Neuronal stem cell (in vitro differentiated cells): Measurements from ENCODE around the gene CUL1.

ENCODE experiments used
- DNase-seq: peaks from one replicate; pipeline ENCODE4 v3.0.0-alpha.2; 2013; ENCODE audit warnings: low spot score
- H2AFZ ChIP-seq: one replicate; pipeline ENCODE4 v1.6.1; 2013; ENCODE audit warnings: mild to moderate bottlenecking, low read length, inconsistent platforms
- H2AK5ac ChIP-seq: 2 replicates; pipeline ENCODE4 v1.6.1; 2013; ENCODE audit warnings: low read depth, mild to moderate bottlenecking, inconsistent platforms, low read length, moderate library complexity, mixed read lengths
- H2BK120ac ChIP-seq: 2 replicates; pipeline ENCODE4 v1.6.1; 2013; ENCODE audit warnings: low read depth, mild to moderate bottlenecking, inconsistent platforms, low read length, moderate library complexity, mixed read lengths
- H2BK12ac ChIP-seq: one replicate; pipeline ENCODE4 v1.6.1; 2013; ENCODE audit warnings: low read length, inconsistent platforms
- H2BK15ac ChIP-seq: 2 replicates; pipeline ENCODE4 v1.6.1; 2013; ENCODE audit warnings: mild to moderate bottlenecking, low read length, inconsistent platforms, mixed read lengths
- H2BK5ac ChIP-seq: one replicate; pipeline ENCODE4 v1.6.1; 2013; ENCODE audit warnings: inconsistent platforms, mild to moderate bottlenecking, low read length, moderate library complexity
- H3K14ac ChIP-seq: one replicate; pipeline ENCODE4 v1.6.1; 2013; ENCODE audit warnings: low read length, inconsistent platforms
- H3K18ac ChIP-seq: 2 replicates; pipeline ENCODE4 v1.6.1; 2013; ENCODE audit warnings: low read length, inconsistent platforms
- H3K23ac ChIP-seq: 2 replicates; pipeline ENCODE4 v1.6.1; 2013; ENCODE audit warnings: low read depth, mild to moderate bottlenecking, mixed read lengths, low read length, inconsistent platforms; ENCODE audit not compliant: poor library complexity
- H3K27ac ChIP-seq: replicated peaks from 3 replicates; pipeline ENCODE4 v1.5.1; 2013; ENCODE audit warnings: low read length, inconsistent platforms
- H3K27me3 ChIP-seq, 3 experiments: 2 replicates each; pipeline ENCODE4 v1.6.1; 2013; ENCODE audit warnings: low read length in 3 of 3, mild to moderate bottlenecking in 2 of 3, inconsistent platforms in 1 of 3, low read depth in 1 of 3, mixed read lengths in 1 of 3, moderate library complexity in 1 of 3; ENCODE audit not compliant: control insufficient read depth in 3 of 3, insufficient read depth in 3 of 3
- H3K36me3 ChIP-seq, 2 donors: replicated peaks in 1 of 2; 2 replicates each; pipeline ENCODE4 v1.6.1; 2013; ENCODE audit warnings: low read length in 2 of 2; ENCODE audit not compliant: control insufficient read depth in 2 of 2, insufficient read depth in 2 of 2
- H3K4ac ChIP-seq: 2 replicates; pipeline ENCODE4 v1.6.1; 2013; ENCODE audit warnings: inconsistent platforms, mild to moderate bottlenecking, low read length, moderate library complexity
- H3K4me1 ChIP-seq, 2 donors: 1 replicate in 1 of 2; 2 replicates in 1 of 2; pipeline ENCODE4 v1.6.1; 2013; ENCODE audit warnings: low read length in 2 of 2, low read depth in 1 of 2; ENCODE audit not compliant: control insufficient read depth in 2 of 2, insufficient read depth in 1 of 2
- H3K4me2 ChIP-seq: one replicate; pipeline ENCODE4 v1.6.1; 2013; ENCODE audit warnings: mild to moderate bottlenecking, low read length, inconsistent platforms; ENCODE audit not compliant: insufficient read depth, poor library complexity, severe bottlenecking
- H3K4me3 ChIP-seq, 2 donors: 2 replicates each; pipeline ENCODE4 v1.5.1; 2013; ENCODE audit warnings: low read length in 2 of 2, mild to moderate bottlenecking in 2 of 2, inconsistent platforms in 1 of 2, moderate library complexity in 1 of 2
- H3K79me1 ChIP-seq: one replicate; pipeline ENCODE4 v1.6.1; 2013; ENCODE audit warnings: low read depth, mild to moderate bottlenecking, inconsistent platforms, low read length, moderate library complexity
- H3K9ac ChIP-seq: one replicate; pipeline ENCODE4 v1.6.1; 2013; ENCODE audit warnings: mild to moderate bottlenecking, low read depth, low read length, inconsistent platforms; ENCODE audit not compliant: poor library complexity
- H3K9me3 ChIP-seq, 2 donors: replicated peaks in 1 of 2; 2 replicates each; pipeline versions ENCODE3 to v1.6.1; 2013; ENCODE audit warnings: low read length in 2 of 2, mild to moderate bottlenecking in 2 of 2, inconsistent platforms in 1 of 2, low read depth in 1 of 2, mixed read lengths in 1 of 2, moderate library complexity in 1 of 2; ENCODE audit not compliant: control insufficient read depth in 2 of 2, insufficient read depth in 1 of 2
- H4K8ac ChIP-seq: one replicate; pipeline ENCODE4 v1.6.1; 2013; ENCODE audit warnings: low read depth, mild to moderate bottlenecking, inconsistent platforms, low read length, moderate library complexity
- H4K91ac ChIP-seq: one replicate; pipeline ENCODE4 v1.6.1; 2013; ENCODE audit warnings: low read length, low read depth, mild to moderate bottlenecking, inconsistent platforms; ENCODE audit not compliant: poor library complexity
- WGBS, 2 donors: extraction: QIAGEN DNeasy Blood & Tissue Kit; methylation state at CpG; one replicate each; pipeline ENCODE4 v1.1.7; 2013; ENCODE audit warnings: missing lambda C conversion rate in 2 of 2, mixed read lengths in 1 of 2; ENCODE audit not compliant: insufficient read length in 2 of 2, insufficient replicate concordance in 1 of 2; ENCODE audit errors: extremely low coverage in 2 of 2; 5-methylcytosine and 5-hydroxymethylcytosine counted together

Gene CUL1

GRCh38 chr7:148753224-148753623, 54.5 kb downstream of the CUL1 start:
- DNase-seq: no peak
- no peak overlapping the region for H3K14ac ChIP-seq

GRCh38 chr7:148754912-148755311, 56.2 kb downstream of the CUL1 start:
- Histone ChIP-seq H3K79me1 (no peaks in the 10 kb centered on the region), H2BK15ac (no peak overlapping the region), H3K4ac (no peak overlapping the region), H2BK12ac (no peak overlapping the region), H3K27ac (no peak overlapping the region), H3K4me2 (no peak overlapping the region), H2BK5ac (no peak overlapping the region), H2AFZ (no peak overlapping the region), H3K23ac (no peak overlapping the region), H3K4me1 (no peaks in the 10 kb centered on the region), H3K4me3 (no peak overlapping the region), H2AK5ac (no peak overlapping the region), H3K18ac (no peak overlapping the region), H4K91ac (no peak overlapping the region), H4K8ac (no peak overlapping the region), H3K9ac (no peak overlapping the region), H2BK120ac (no peak overlapping the region), H3K14ac (no peak overlapping the region), H3K27me3 (no peaks in the 10 kb centered on the region), H3K36me3 (peaks cover 7 to 75% of the 10 kb centered on the region in 2 donors), H3K9me3 (no peaks in the 10 kb centered on the region)
- DNase-seq: no peak
- WGBS, 2 donors: no CpG with 5 or more reads among the region's 6 CpGs

More at GRCh38 chr7:148753224-148753623, 54.5 kb downstream of the CUL1 start:
- Histone ChIP-seq H3K27ac (no peak overlapping the region), H2BK120ac (no peak overlapping the region), H3K4me3 (no peak overlapping the region), H2BK15ac (no peak overlapping the region), H3K36me3 (peaks cover 5 to 59% of the 10 kb centered on the region in 2 donors), H3K4me1 (no peaks in the 10 kb centered on the region), H4K91ac (no peak overlapping the region), H2AK5ac (no peak overlapping the region), H4K8ac (no peak overlapping the region), H3K4me2 (no peak overlapping the region), H3K79me1 (no peaks in the 10 kb centered on the region), H3K9me3 (no peaks in the 10 kb centered on the region), H2AFZ (no peak overlapping the region), H3K23ac (no peak overlapping the region), H3K9ac (no peak overlapping the region), H2BK5ac (no peak overlapping the region), H3K4ac (no peak overlapping the region), H3K18ac (no peak overlapping the region), H3K27me3 (no peaks in the 10 kb centered on the region), H2BK12ac (no peak overlapping the region)
- no CpG with 5 or more reads among the region's 4 CpGs for WGBS, 2 donors

GRCh38 chr7:148761499-148762278, 63.0 kb downstream of the CUL1 start:
- Histone ChIP-seq H3K9me3 (no peaks in the 10 kb centered on the region), H2BK5ac (no peak overlapping the region), H2AFZ (no peak overlapping the region), H2AK5ac (no peak overlapping the region), H3K4me1 (no peaks in the 10 kb centered on the region), H2BK120ac (no peak overlapping the region), H3K79me1 (no peaks in the 10 kb centered on the region), H3K4ac (no peak overlapping the region), H3K18ac (no peak overlapping the region), H3K4me2 (no peak overlapping the region), H4K91ac (no peak overlapping the region), H3K23ac (no peak overlapping the region), H3K27ac (no peak overlapping the region), H2BK12ac (no peak overlapping the region), H3K4me3 (no peak overlapping the region), H3K36me3 (peaks cover 12 to 92% of the 10 kb centered on the region in 2 donors), H3K9ac (no peak overlapping the region), H4K8ac (no peak overlapping the region), H2BK15ac (no peak overlapping the region), H3K14ac (no peak overlapping the region), H3K27me3 (no peaks in the 10 kb centered on the region)
- WGBS, 2 donors: no CpG with 5 or more reads among the region's 12 CpGs
- no peak for DNase-seq

- Histone ChIP-seq H3K4me1 (no peaks in the 10 kb centered on the region), H3K23ac (no peak overlapping the region), H3K79me1 (no peaks in the 10 kb centered on the region), H3K14ac (no peak overlapping the region), H3K27ac (no peak overlapping the region), H3K36me3 (peaks cover 10 to 91% of the 10 kb centered on the region in 2 donors), H4K8ac (no peak overlapping the region), H3K4ac (no peak overlapping the region), H3K4me2 (no peak overlapping the region), H2BK15ac (no peak overlapping the region), H3K9ac (no peak overlapping the region), H4K91ac (no peak overlapping the region), H2BK12ac (no peak overlapping the region), H3K18ac (no peak overlapping the region), H3K4me3 (no peak overlapping the region), H2AFZ (no peak overlapping the region), H2BK120ac (no peak overlapping the region), H2BK5ac (no peak overlapping the region), H3K9me3 (no peaks in the 10 kb centered on the region), H3K27me3 (no peaks in the 10 kb centered on the region), H2AK5ac (no peak overlapping the region)
- DNase-seq: no peak
These were observed 64.9 kb downstream of the CUL1 start for GRCh38 chr7:148763622-148764021.
